ENCODE results near the gene CRTC2. TPM values are rescaled to one million over a fixed set of nuclear protein-coding genes. Genes with fewer than 3 reads are reported as not detected.
"Not testable (repeated sequence)": the region's sequence is repeated elsewhere in the genome, so short reads cannot be mapped to it uniquely, and the experiment has no call there.

Gene CRTC2
- total RNA-seq, 1 donor from 2014 or later: 41.9 TPM

- H3K9me3 Mint-ChIP-seq (ENCODE audit: low read depth): no peaks in the 10 kb centered on the region
- H3K27me3 Mint-ChIP-seq: no peaks in the 10 kb centered on the region
- no peaks in the 10 kb centered on the region for H3K36me3 Mint-ChIP-seq (ENCODE audit: insufficient read depth)
- H3K27ac Mint-ChIP-seq: peak overlapping the region; percentile 89
- TF ChIP-seq CTCF (IDR thresholded peaks at IDR 0.05; ENCODE audit: unreplicated experiment): no peak
- DNase-seq (ENCODE audit: low spot score, unreplicated experiment): no peak
- peak overlapping the region; percentile 86 for H3K4me3 Mint-ChIP-seq (ENCODE audit: low read depth)
- peaks cover 25% of the 10 kb centered on the region for H3K4me1 Mint-ChIP-seq (ENCODE audit: low read depth)
These were observed 36.7 kb downstream of the CRTC2 start for GRCh38 chr1:153921803-153922075.

- Mint-ChIP-seq H3K36me3 (ENCODE audit: insufficient read depth) (no peaks in the 10 kb centered on the region), H3K9me3 (ENCODE audit: low read depth) (no peaks in the 10 kb centered on the region), H3K27ac (peak overlapping the region; percentile 89), H3K4me1 (ENCODE audit: low read depth) (peaks cover 25% of the 10 kb centered on the region), H3K4me3 (ENCODE audit: low read depth) (peak overlapping the region; percentile 86), H3K27me3 (no peaks in the 10 kb centered on the region)
- no peak for DNase-seq (ENCODE audit: low spot score, unreplicated experiment)
- TF ChIP-seq CTCF (IDR thresholded peaks at IDR 0.05; ENCODE audit: unreplicated experiment): no peak
These were observed 37.2 kb downstream of the CRTC2 start for GRCh38 chr1:153921080-153921802.

GRCh38 chr1:153919876-153920852, 38.2 kb downstream of the CRTC2 start:
- H3K27me3 Mint-ChIP-seq: no peaks in the 10 kb centered on the region
- DNase-seq (ENCODE audit: low spot score, unreplicated experiment): no peak
- H3K9me3 Mint-ChIP-seq (ENCODE audit: low read depth): no peaks in the 10 kb centered on the region
- TF ChIP-seq CTCF (IDR thresholded peaks at IDR 0.05; ENCODE audit: unreplicated experiment): peak; percentile 12
- peak overlapping the region; percentile 86 for H3K4me3 Mint-ChIP-seq (ENCODE audit: low read depth)
- no peaks in the 10 kb centered on the region for H3K36me3 Mint-ChIP-seq (ENCODE audit: insufficient read depth)
- H3K4me1 Mint-ChIP-seq (ENCODE audit: low read depth): peaks cover 25% of the 10 kb centered on the region
- peak overlapping the region; percentile 72 for H3K27ac Mint-ChIP-seq

- H3K27me3 Mint-ChIP-seq: no peaks in the 10 kb centered on the region
- no peak for DNase-seq (ENCODE audit: low spot score, unreplicated experiment)
- no peak overlapping the region for H3K27ac Mint-ChIP-seq
- no peak overlapping the region for H3K4me3 Mint-ChIP-seq (ENCODE audit: low read depth)
- H3K4me1 Mint-ChIP-seq (ENCODE audit: low read depth): peaks cover 20% of the 10 kb centered on the region
- no peak for TF ChIP-seq CTCF (IDR thresholded peaks at IDR 0.05; ENCODE audit: unreplicated experiment)
- peaks cover 3% of the 10 kb centered on the region for H3K36me3 Mint-ChIP-seq (ENCODE audit: insufficient read depth)
- no peaks in the 10 kb centered on the region for H3K9me3 Mint-ChIP-seq (ENCODE audit: low read depth)
These were observed 42.1 kb downstream of the CRTC2 start for GRCh38 chr1:153916297-153916696.

- H3K4me1 Mint-ChIP-seq (ENCODE audit: low read depth): no peaks in the 10 kb centered on the region
- H3K4me3 Mint-ChIP-seq (ENCODE audit: low read depth): no peak overlapping the region
- H3K27me3 Mint-ChIP-seq: no peaks in the 10 kb centered on the region
- H3K9me3 Mint-ChIP-seq (ENCODE audit: low read depth): no peaks in the 10 kb centered on the region
- H3K27ac Mint-ChIP-seq: no peak overlapping the region
- no peak for DNase-seq (ENCODE audit: low spot score, unreplicated experiment)
- no peak for TF ChIP-seq CTCF (IDR thresholded peaks at IDR 0.05; ENCODE audit: unreplicated experiment)
- H3K36me3 Mint-ChIP-seq (ENCODE audit: insufficient read depth): peaks cover 10% of the 10 kb centered on the region
These were observed 46.1 kb downstream of the CRTC2 start for GRCh38 chr1:153912349-153912748.

- H3K27me3 Mint-ChIP-seq; H3K4me3 Mint-ChIP-seq (ENCODE audit: low read depth); H3K4me1 Mint-ChIP-seq (ENCODE audit: low read depth); H3K27ac Mint-ChIP-seq; DNase-seq (ENCODE audit: low spot score, unreplicated experiment); H3K9me3 Mint-ChIP-seq (ENCODE audit: low read depth): not testable (repeated sequence)
- peaks cover 18% of the 10 kb centered on the region for H3K36me3 Mint-ChIP-seq (ENCODE audit: insufficient read depth)
These were observed 47.9 kb downstream of the CRTC2 start for GRCh38 chr1:153910560-153910959.
